Epithelial cell of proximal tubule (primary cell): ENCODE data around the gene KDM4B. TPM values are rescaled to one million over a fixed set of nuclear protein-coding genes. Genes with fewer than 3 reads are reported as not detected.

Experiments used
- DNase-seq: peaks from one replicate; pipeline ENCODE4 v3.0.0-alpha.2; 2011; ENCODE audit warnings: low read depth
- H3K4me3 ChIP-seq: 2 replicates; pipeline ENCODE4 v1.5.1; 2011; ENCODE audit warnings: low read depth, mild to moderate bottlenecking, low read length
- CTCF ChIP-seq: conservative IDR thresholded peaks from 2 replicates; pipeline ENCODE4 v1.5.1; 2012; ENCODE audit warnings: low read depth, mild to moderate bottlenecking, low read length
- total RNA-seq: library from RNA; depleted of rRNA; stranded (reverse); fragments of >200 nt; gene quantifications from 2 replicates; pipeline ENCODE4 v1.2.3, GENCODE V29; 2015

KDM4B gene
- total RNA-seq, 1 donor from 2014 or later = 20.5 TPM

- no peak for DNase-seq
- no peak overlapping the region for H3K4me3 ChIP-seq
- TF ChIP-seq CTCF = no peak
These were observed 130.8 kb downstream of the KDM4B start for GRCh38 chr19:5099701-5100221.

DNA sequence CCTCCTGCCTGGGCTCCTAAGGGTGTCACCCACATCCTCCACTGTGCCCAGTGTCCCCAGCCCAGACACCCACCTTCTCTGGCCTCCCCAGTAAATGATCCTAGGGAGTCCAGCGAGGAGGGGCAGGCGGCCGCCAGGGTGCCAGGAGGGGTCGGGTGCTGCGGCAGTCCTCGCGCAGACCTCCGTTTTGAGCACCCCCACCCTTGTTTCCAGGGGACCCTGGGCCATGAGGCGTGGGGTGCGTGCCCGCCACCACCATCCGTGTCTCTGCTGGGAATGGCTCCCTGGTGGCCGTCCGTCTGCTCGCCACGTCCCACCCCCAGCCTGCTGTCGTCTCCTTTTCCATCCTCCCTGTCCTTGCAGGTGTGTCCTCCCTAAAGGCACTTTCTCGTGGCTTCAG is 133.0 kb downstream of the KDM4B start:
- no peak for TF ChIP-seq CTCF
- no peak for DNase-seq
- no peak overlapping the region for H3K4me3 ChIP-seq

DNA sequence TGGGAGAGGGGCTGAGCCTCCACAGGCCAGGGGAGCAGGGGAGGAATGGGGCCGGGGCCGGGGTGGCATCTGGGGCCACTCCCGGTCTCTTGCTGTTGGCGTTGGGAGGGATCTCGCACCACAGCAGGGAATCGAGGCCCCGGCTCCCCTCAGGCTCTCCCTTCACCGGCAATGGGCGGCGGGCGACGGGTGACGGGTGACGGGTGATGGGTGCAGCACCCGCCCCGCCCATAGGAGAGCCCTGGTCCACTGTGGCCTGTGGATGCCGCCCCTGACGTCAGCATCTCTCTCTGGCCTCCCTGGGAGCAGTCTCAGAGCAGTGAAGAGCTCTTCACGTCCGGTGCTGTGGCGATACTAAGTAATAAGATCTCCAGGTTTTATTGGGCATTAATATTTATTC is 133.6 kb downstream of the KDM4B start:
- DNase-seq = no peak
- H3K4me3 ChIP-seq = no peak overlapping the region
- TF ChIP-seq CTCF = no peak

- no peak overlapping the region for H3K4me3 ChIP-seq
- no peak for TF ChIP-seq CTCF
- no peak for DNase-seq
These were observed 134.3 kb downstream of the KDM4B start for GRCh38 chr19:5103061-5103701.

GRCh38 chr19:5103812-5104410 is 135.0 kb downstream of the KDM4B start:
- no peak for TF ChIP-seq CTCF
- H3K4me3 ChIP-seq = no peak overlapping the region
- no peak for DNase-seq

DNA sequence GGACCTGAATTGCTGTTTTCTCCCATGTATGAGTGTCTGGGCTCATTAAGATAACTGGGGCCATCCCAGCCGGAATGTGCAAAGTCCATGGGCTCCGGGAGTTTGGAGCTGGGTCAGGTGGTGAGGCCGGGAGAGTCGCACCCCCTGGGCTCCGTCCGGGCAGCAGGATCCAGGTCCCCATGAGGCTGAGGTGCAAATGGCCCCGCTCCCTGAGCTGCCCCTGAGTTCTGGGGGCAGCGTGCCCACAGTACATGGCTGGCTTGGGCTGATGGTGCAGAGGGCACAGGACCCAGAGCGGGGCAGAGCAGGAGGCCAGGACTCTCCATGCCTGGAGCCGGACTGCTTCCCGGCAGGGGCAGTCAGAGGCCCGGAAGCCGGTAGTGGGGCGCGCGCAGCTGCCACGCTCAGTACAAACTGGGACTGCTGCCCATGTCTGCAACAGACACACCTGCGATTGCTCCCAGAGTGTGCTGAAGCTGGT is 136.0 kb downstream of the KDM4B start:
- H3K4me3 ChIP-seq = no peak overlapping the region
- DNase-seq = no peak
- no peak for TF ChIP-seq CTCF
